Testis (tissue), 2 donors: ENCODE data around the gene IFNK.

Experiments used
- CTCF ChIP-seq, 3 experiments: fragments of 450-650 bp in 2 of 3; fragments of 200-600 bp in 1 of 3; sonication (generic) in 1 of 3; IDR thresholded peaks; one replicate each; pipeline ENCODE4 v1.5.1; 2016 to 2019; ENCODE audit warnings: antibody characterized with exemption in 3 of 3, mild to moderate bottlenecking in 2 of 3, moderate library complexity in 1 of 3
- POLR2A ChIP-seq: fragments of 450-650 bp; IDR thresholded peaks from one replicate; pipeline ENCODE4 v1.6.1; 2017; ENCODE audit warnings: antibody characterized with exemption, mild to moderate bottlenecking, moderate library complexity

GRCh38 chr9:27554712-27555111 lies 30.6 kb downstream of the IFNK start:
- TF ChIP-seq CTCF (IDR thresholded peaks at IDR 0.05): no peak
- TF ChIP-seq POLR2A: no peak
